HG03521 (cell line): Measurements from ENCODE around the gene ABLIM2.

Experiments
- ATAC-seq: cut with Tn5 transposase; IDR thresholded peaks from one replicate; pipeline ENCODE4 v1.9.1; 2021; ENCODE audit warnings: mild to moderate bottlenecking, moderate library complexity; ENCODE audit not compliant: unreplicated experiment

Gene ABLIM2

DNA sequence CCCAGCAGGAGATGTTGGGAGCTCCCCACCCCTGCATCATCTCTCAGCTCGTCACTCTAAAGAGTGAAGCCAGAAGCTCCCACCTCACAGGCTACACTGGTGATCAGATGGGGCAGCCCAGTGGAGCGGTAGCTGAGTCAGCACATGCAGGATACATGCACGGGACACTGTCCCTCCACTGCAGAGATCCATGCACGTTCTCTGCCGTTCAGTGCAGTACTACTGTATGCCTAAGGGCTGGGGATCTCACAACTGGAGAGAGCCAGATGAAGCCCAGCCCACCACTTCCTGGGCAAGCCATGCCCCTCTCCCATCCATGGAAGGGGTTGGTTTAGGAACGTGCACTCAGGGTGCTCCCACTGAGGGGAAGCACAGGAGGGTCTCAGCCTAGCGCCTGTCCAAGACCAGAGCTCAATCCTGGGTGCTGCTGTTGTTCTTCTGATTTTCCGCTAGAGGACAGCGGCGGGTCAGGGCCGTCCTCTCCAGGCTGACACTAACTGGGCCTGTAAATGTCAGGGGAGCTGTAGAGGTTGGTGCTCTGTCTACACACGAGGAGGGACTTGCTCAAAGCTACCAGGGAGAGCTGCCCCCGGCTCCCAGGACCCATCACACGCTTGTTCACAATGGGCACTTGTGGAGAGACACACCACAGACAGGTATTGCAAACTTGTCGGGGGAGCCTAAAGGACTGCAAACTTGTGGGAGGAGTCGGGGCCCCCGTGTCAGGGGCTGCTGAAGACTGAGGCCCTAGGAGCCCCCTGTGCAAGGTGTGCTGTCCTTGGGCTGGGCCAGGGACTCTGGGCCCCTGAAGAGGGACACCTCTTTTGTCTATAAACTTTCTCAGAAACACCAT lies 18.2 kb upstream of the ABLIM2 start:
- ATAC-seq: peak; percentile 62

DNA sequence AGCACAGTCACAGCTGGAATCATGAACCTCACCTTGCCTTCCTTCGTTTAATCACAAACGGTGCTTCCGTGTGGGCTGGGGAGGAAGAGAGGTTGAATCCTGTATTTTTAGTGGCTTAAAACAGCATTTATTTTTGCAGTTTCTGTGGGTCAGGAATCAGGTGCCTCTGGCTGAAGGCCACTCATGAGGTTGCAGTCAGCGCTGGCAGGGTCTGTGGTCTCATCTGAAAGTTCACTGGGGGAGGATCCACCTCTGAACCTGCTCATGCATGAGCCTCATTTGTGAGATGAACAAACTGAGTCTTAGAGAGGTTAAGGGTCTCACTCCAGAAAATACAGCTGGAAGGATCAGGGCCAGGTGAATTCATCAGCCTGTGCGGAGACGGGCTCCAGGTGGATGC lies 17.1 kb upstream of the ABLIM2 start:
- ATAC-seq: no peak

DNA sequence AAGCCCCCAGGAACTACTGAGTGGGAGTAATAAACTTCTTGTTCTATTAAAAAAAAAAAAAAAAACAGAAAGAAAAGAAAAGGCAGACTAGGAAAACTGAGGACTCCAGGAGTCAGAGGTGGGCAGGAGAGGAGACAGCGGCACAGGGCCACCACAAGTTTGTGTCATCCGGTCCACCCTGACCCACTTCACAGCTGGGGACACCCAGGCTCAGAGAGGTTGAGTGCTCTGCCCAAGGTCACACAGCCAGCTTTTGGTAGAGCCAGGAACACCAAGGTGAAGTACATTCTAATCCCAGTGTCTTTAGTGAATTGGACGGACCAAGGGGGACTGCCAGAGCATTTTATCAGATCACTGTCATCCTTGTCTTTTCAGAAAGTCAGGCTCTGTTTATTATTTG lies 16.4 kb upstream of the ABLIM2 start:
- ATAC-seq: no peak

DNA sequence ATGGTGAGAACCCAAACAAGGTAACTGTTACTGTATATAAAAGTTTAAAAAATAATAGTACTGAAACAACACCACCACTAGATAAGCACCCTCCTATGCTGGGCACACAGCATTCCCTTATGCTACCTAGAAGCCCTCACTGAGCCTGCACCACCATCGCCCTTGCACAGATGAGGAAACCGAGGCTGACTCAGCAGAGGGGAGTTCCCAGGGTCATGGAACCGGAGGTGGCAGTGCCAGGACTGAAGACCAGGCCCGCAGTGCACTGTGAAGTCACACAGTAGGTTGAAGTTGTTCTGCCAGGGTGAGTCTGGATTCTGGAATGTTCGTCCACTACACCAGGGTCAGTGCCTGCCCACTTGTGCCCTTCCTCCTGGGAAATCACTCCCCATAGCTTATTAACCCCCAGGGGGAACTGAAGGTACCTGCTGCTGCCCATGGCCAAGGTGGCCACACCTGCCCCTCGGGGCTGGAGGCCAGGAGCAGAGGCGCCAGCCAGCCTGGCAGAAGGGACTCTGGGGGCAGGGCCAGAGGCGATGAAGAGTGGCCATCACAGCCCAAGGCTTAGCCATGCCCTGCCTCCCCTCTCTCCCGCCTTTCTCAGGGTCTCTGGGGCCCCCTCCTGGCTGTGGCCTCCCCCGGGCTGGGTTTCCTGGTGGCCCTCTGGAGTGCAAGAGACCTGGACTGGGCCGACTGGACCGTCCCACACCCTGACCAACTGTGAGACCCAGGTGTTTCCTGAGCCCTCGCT lies 15.1 kb upstream of the ABLIM2 start:
- no peak for ATAC-seq

DNA sequence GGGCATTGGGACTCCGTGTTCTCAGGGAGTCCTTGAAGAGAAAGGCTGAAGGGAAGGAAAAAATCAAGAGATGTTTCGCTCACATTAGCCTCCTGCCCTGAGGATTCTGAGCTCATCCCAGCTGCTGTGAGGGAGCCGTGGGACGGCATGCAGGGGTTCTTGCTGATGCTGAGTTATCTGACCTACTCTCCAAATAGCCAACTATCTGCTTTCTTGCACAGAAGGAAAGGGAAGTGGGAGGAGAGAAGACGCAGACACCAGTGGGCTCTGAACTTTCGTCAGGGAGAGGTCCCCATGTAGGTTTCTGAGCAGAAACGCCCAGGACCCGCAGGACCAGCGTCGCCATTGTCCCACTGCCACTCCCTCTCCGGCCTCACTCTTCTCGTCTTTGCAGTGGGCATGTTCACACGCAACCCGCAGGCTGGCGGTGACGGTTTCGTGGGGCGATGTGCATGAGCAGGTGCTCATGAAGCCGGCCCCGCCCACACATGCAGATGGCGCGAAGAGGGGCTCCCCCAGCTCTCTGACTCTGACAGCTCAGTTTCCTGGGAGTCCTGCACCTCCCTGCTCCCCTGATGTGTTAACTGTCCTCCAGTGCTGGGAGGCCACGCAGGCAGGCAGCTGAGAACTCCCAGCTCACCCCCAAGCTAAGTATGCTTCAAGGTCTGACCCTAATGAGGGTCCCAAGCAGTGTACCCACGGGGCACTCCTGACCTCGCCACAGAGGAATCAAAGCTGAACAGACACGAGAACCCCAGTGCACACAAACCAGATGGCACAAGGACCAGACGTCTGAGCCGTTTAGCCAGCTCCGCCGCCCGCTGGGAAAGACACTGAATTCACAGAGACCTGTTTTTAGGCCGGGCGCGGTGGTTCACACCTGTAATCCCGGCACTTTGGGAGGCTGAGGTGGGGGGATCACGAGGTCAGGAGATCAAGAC lies 13.6 kb upstream of the ABLIM2 start:
- ATAC-seq: peak; percentile 54

DNA sequence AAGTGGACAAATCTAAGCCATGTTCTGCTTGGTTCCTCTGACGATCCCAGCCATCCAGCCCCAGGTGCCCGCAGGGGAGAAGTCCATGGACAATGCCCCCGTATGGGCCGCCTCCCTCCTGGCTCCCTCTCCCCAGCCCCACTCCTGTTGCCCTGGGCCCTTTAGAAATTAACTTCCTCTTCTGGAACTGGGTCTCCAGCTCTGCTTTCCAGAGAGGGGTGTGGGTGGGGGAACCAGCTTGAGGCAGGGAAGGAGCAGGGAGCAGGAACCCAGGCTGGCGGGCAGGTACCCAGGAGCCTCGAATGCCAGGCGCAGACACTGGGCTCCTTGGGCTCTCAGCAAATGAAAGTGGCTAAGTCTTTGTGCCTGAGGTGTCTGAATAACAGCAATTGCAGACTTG lies 12.7 kb upstream of the ABLIM2 start:
- ATAC-seq: no peak

DNA sequence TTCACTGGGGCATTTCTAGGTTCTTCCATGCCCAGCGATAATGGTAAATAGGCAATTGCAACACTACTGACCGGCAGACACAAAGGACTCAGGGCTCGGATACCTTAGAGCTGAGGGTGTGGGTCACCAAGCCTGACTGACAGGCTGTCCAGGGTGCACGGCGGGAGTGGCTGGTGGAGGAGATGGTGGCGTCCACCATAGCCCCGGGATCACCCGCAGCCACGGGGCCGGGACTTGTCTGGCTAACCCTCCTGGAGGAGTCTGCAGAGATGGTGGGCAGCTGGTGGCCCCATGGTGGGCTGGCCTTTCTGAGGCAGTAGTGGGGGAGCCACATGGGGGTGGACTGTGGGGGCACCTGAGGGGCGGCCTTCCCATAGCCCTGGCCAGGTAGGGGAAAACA lies 11.7 kb upstream of the ABLIM2 start:
- no peak for ATAC-seq

DNA sequence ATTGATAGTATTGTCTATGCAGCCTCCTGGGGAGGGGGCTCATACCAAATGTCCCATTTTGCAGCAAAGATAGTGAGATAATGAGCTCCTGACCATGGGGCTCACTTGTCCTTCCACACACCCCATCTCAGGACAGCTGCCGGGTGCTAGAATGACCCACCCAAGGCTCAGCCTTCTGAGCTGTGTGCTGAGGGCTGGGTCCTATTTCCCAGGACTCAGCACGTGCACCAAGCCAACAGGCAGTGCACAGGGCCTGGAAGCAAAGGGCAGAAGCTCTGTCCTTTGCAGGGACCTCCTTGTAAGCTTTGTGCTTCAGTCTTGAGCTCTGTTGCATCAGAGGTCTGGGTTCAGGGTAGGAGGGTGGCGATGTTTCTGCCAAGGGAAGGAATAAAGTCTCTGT lies 11.2 kb upstream of the ABLIM2 start:
- ATAC-seq: no peak

DNA sequence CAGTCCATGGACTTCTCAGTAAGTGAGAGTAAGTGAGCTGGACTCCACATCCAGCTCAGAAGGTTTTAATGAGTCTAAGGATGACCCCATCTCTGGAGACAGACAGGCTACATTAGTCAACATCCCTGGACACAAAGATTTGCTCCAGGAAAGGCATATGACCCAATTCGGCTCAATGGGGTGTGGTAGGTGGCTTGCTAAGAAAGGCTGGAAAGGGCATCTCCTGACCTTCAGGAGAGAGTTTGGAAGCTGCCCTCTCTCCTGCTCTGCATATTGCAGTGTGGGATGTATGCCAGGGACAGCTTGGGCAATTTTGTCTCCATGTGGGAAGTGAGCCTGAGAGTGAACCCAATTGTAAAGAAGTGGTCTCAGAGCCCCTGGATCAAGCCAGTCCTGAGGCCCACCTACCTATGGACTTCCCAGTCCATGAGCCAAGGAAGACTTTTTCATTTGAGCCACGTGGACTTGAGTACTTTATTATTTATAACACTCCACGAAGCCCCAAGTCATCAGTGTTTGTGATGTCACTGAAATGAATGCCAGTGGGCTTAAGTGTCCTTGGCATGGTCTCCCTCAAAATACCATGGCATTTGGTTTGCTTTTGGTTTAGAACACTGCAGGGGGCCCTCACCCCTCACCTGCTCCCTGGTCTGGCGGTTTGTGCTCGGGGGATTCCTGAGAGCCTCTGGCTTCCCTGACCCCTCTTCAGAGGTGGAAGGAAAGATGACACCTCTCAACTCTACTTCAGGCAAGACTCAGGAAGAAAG lies 10.4 kb upstream of the ABLIM2 start:
- no peak for ATAC-seq

DNA sequence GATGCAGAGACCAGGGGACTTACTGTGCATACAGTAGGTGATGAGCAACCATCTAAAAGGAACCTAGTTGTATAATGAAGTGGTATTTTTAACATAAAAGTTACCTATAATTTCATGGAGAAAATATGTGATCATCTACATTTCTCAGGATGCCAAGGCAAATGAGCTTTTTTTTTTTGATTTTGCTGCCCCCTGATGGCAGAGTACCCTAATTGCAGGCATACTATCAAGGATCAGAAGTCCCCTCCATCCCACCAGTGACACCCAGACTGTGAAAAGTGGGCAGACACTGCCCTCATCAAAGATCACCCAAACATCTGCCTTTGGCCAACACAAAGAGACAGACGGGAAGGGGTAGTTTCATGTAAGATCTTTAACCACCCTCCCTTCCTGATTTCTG lies 9.6 kb upstream of the ABLIM2 start:
- no peak for ATAC-seq

DNA sequence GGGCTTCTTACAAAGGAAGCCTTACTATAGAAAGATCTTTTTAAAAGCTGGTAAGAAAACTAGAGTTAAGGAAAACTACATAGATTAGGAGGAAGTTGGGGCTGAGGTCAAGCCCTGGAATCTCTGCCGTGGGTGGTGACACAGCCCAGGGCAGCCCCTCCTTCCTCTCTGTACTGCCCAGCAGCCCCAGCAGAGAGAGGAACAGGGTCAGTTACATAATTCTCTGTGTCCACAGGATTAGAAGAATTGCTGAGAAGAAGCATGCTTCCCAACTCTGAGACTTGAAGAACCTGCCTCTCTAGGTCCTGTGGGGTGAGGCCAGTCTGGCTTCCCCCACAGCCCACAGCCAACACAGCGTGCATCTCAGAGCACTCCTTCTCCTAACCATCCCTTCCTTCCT lies 9.2 kb upstream of the ABLIM2 start:
- no peak for ATAC-seq

DNA sequence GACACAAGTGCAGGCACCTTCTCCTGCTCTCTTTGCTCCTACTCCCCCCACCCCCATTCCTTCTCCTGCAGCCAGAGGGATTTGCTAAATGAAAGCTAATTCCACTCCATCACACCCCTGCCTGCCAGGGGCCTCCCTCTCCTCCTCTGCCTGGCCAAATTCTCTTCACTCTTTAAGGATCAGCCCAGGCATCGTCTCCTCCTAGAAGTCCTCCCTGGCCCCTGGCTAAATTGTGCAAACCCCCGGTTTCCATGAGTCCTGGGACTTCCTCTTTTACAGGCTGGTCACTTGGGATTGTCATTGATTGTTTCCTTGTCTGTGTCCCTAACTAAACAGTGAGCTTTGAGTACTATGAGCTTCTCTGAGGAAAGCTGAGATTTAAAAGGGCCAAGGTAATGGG lies 8.7 kb upstream of the ABLIM2 start:
- no peak for ATAC-seq

DNA sequence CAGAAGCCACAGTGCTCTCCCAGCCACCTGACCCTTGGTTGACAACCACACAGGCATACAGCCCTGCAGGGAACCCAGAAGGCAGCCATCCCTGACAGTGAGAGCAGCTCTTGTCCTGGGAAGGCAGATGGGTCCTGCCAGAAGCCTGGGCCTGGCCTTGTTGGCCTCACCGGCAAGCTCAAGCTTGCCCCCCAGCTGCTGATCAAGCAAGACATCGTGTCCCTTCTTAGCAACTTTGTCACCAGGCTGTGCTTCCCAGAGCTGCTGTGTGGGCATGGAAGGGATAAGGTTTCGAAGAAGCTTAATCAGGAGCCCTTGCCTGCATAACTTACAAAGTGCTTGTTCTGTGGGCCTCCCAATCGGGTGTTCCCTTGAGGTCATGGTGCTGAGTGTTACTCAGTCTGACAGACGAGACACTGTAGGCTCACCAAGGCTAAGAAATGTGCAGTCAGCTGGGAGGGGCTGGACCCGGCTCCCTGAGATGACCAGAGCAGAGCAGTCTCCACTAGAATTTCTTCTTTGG lies 6.8 kb upstream of the ABLIM2 start:
- no peak for ATAC-seq

DNA sequence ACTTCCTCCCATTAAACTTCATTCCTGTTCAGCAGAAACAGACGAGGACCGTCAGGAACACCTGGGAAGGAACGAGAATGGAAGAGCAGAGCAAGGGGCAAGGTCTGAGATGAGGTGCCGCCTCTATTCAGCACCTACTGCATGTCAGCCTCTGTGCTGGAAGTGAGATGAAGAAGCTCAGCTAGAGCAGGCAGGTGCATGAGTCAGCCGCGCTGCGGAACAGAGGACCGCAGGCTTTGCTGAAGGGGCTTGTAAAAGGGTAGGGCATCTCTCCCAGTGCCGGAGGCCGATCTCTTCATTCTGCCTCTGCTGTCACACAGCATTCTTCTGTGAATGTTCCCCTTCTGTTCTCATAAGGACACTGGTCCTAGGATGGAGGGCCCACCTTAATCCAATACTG lies 6.1 kb upstream of the ABLIM2 start:
- no peak for ATAC-seq

DNA sequence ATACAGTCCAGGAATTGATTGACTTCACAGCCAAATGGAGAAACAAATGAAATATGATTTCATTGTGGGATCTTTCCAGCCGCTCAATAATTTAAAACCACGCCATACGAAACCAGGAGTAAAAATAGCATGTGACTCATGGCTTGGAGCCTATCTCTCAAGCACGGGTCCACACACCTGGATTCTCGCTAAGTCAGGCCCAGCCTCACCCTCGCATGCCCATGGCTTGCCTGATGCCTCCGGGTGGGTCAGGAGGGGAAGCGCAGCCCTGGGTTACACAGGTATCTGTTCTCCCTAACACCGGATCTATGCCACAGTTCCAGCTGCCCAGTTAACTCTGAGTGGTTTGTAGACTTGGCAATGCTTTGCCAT lies 5.6 kb upstream of the ABLIM2 start:
- no peak for ATAC-seq

DNA sequence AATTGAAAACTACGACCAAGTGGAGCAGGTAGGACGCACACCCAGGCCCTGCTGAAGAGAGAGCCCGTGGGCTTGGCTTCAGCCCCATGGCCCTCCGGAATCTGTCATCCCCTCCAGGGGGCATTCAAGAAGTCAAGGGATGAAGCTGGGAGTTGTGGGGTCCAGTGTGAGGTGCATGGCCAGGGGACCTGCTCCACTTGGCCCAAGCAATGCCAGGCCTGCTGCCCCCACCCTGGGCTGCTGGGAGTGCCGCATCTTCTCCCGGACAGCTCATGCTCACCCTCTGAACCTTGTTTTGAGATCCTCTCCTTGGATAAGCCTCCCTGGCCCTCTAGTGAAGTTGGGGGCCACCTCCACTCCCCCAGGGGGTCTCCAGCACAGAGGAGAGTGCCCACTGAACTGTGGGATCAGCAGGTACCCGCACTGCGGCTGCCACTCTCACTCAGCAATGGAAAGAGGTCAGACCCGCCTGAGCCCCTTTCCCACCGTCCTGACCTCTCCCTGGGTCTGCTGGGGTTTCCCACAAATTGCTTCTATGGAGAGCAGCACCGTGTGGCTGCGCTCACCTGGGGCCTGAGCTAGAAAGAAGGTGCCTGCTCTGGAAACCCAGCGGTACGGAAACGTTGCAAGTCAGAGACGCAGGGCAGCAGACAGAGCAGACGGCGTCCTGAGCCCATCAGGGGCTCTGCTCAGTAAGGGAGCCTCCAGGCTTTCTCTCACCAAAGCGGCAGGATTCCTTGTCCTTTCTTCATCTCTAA lies 5.0 kb upstream of the ABLIM2 start:
- ATAC-seq: no peak

DNA sequence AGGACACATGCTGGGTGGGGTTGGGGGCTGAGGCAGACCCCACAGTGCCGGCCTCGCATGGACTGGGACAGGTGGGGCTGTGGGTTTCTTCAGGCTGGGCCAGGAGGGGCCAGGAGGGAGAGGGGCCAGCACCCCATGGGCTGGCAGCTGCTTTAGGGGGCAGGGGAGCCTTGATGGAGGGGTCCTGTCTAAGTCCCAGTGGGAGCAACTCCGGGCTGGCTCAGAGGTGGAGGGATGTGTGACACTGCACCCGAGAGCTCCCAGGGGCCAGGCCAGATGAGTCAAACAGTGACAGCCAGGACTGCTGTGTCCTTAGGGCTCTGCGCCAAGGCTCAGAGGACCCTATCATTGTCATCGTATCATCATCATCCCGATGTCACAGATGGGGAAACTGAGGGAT lies 4.4 kb upstream of the ABLIM2 start:
- ATAC-seq: no peak

DNA sequence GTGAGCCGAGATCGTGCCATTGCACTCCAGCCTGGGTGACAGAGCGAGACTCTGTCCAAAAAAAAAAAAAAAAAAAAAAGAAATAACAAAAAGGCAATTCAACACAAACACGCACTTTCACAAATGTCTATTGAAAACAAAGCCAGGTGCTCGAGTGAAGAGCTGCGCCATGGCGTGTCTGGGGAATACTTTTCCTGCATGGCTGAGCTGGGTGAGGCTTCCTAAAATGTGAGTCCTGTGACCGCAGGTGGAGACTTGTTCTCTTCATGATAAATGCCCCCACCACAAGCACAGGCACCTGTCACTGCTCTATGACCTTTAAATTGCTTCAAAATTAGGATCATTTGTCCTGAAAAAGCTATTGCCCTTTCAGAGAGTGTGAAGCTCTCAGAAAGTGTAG lies 4.0 kb upstream of the ABLIM2 start:
- ATAC-seq: no peak

DNA sequence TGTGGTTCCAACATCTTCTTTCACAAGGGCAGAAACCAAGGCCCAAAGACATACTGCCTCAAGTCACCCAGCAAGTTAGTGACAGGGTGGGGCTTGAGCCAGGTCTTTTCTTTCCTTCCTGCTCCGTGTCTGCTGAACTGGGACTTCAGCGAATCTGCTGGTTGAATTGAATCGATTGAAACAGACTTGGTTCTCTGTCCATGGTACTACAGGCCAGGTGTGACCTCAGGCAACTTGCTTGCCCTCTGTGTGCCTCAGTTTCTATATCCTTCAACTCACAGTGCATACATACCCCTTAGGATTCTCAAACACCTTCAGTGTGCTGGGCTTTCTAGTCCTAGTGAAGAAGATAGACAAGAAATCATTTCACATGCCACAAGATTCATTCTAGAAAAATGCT lies 2.0 kb upstream of the ABLIM2 start:
- no peak for ATAC-seq

DNA sequence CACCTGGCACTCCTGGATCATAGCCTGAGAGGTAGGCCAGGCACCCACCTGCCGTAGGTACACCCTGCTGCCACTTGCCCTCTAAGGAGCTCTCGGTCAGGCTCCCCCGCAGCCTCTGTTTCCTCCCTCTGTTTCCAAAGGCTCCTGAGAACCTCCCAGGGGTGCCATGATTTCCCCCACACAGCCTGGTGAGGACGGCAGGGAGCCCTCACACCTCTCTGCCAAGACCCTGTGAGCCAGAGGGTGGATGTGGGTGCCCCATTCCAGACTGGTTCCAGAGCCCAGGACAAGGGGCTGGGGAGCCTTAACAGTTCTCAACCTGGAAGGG lies 1.6 kb upstream of the ABLIM2 start:
- ATAC-seq: no peak
